Peyer's patch (tissue), 4 donors: ENCODE data around the gene CCDC154.

Source experiments
- POLR2A ChIP-seq, 2 donors: fragments of 450-650 bp; IDR thresholded peaks; one replicate each; pipeline ENCODE4 v1.5.1; 2017; ENCODE audit warnings: antibody characterized with exemption in 2 of 2, mild to moderate bottlenecking in 2 of 2, moderate library complexity in 2 of 2
- TF ChIP-seq, protein P1 (sequence below), 6 experiments: fragments of 450-650 bp in 4 of 6; fragments of 200-600 bp in 2 of 6; sonication (generic) in 1 of 6; IDR thresholded peaks; one replicate each; pipeline ENCODE4 v1.5.1; 2017 to 2019; ENCODE audit warnings: antibody characterized with exemption in 6 of 6, mild to moderate bottlenecking in 3 of 6, moderate library complexity in 1 of 6

DNA sequence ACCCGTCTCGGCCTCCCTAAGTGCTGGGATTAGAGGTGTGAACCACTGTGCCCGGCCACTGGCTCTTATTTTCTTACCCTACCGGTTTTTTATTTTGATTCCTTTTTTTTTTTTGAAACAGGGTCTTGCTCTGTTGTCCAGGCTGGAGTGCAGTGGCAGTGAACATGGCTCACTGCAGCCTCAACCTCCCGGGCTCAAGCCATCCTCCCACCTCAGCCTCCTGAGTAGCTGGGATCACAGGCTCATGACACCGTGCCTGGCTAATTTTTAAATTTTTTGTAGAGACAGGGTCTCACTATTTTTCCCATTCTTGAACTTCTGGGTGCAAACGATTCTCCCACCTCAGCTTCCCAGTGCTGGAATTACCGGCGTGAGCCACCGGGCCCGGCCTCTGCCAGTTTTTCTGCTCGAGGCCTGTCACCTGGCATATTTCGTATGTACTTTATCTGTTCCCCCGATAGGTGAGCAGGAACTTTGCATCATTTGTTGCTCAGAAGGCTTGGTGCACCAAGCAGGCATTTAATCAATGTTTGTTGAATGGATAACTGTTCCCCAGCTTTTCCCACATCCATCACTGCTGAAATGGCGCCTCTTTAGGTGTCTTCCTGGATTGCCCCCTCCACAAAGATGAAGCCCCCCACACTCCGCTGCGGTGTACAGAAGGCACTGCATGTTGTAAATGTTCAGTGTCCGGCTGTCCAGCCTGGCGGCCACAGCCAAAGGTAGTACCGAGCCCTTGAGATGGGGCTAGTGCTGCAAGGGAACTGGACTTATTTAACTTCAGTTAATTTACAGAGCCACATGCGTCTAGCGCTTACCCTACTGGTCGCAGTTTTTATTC lies 47.9 kb upstream of the CCDC154 start:
- TF ChIP-seq, protein P1, sequence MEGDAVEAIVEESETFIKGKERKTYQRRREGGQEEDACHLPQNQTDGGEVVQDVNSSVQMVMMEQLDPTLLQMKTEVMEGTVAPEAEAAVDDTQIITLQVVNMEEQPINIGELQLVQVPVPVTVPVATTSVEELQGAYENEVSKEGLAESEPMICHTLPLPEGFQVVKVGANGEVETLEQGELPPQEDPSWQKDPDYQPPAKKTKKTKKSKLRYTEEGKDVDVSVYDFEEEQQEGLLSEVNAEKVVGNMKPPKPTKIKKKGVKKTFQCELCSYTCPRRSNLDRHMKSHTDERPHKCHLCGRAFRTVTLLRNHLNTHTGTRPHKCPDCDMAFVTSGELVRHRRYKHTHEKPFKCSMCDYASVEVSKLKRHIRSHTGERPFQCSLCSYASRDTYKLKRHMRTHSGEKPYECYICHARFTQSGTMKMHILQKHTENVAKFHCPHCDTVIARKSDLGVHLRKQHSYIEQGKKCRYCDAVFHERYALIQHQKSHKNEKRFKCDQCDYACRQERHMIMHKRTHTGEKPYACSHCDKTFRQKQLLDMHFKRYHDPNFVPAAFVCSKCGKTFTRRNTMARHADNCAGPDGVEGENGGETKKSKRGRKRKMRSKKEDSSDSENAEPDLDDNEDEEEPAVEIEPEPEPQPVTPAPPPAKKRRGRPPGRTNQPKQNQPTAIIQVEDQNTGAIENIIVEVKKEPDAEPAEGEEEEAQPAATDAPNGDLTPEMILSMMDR (IDR thresholded peaks at IDR 0.05), result no peak
- no peak for TF ChIP-seq POLR2A (IDR thresholded peaks at IDR 0.05)
